Endothelial cell of umbilical vein (primary cell): ENCODE data around the gene TAGLN. TPM values are rescaled to one million over a fixed set of nuclear protein-coding genes. Genes with fewer than 3 reads are reported as not detected.
A peak's percentile ranks its signal among the peaks of the same experiment; 100 is the strongest.

Experiments
- Bru-seq: library from RNA; stranded (reverse); fragments of 400-500 nt; gene quantifications from one replicate; lab custom pipeline; 2021; lab: Mats Ljungman, UMichigan
- BruChase-seq, 2 experiments: library from RNA; stranded (reverse); fragments of 400-500 nt; gene quantifications; one replicate each; lab custom pipeline; 2021; lab: Mats Ljungman, UMichigan
- BruUV-seq: library from RNA; stranded (reverse); fragments of 400-500 nt; replicated peaks from 2 replicates; lab custom pipeline; 2021; lab: Mats Ljungman, UMichigan
- CTCF ChIA-PET: fragments of 300-600, 350-600 bp; sonication (Branson Sonifier 250); formaldehyde crosslinking; loops from one replicate; lab custom pipeline; 2021; ENCODE audit warnings: antibody characterized with exemption, inconsistent platforms; lab: Charles Lee
- POLR2A ChIA-PET: fragments of 300-600, 350-600 bp; sonication (Branson Sonifier 250); formaldehyde crosslinking; loops from one replicate; lab custom pipeline; 2021; ENCODE audit warnings: antibody characterized with exemption, inconsistent platforms; lab: Charles Lee
- DNase-seq: peaks from one replicate; pipeline ENCODE4 v3.0.0-alpha.2; 2011; ENCODE audit warnings: low read depth, low spot score
- FAIRE-seq: peaks from 2 replicates; lab custom pipeline; 2011; peaks lifted over from hg19 to GRCh38; lab: Jason Lieb, UNC
- H2AFZ ChIP-seq: 2 replicates; pipeline ENCODE4 v1.6.0; 2012; ENCODE audit warnings: low read depth, low read length, control low read depth, inconsistent platforms
- H3K27ac ChIP-seq: 2 replicates; pipeline ENCODE4 v1.5.1; 2011; ENCODE audit warnings: low read depth, mild to moderate bottlenecking, control low read depth, low read length, moderate library complexity; ENCODE audit not compliant: insufficient read depth
- H3K27me3 ChIP-seq, 2 experiments: 2 replicates each; pipeline versions ENCODE4 v1.6.0 to v1.6.1; 2011; ENCODE audit warnings: low read length in 2 of 2, mixed read lengths in 1 of 2; ENCODE audit not compliant: control insufficient read depth in 2 of 2, insufficient read depth in 2 of 2
- H3K36me3 ChIP-seq, 2 experiments: 2 replicates in 1 of 2; 3 replicates in 1 of 2; pipeline ENCODE4 v1.5.1; 2011; ENCODE audit warnings: low read length in 2 of 2, mild to moderate bottlenecking in 1 of 2, moderate library complexity in 1 of 2; ENCODE audit not compliant: control insufficient read depth in 2 of 2, insufficient read depth in 2 of 2; ENCODE audit errors: extremely low read depth in 1 of 2
- H3K4me1 ChIP-seq: 3 replicates; pipeline ENCODE4 v1.5.1; 2011; ENCODE audit warnings: mild to moderate bottlenecking, low read length; ENCODE audit not compliant: control insufficient read depth, insufficient read depth; ENCODE audit errors: extremely low read depth
- H3K4me2 ChIP-seq: 2 replicates; pipeline ENCODE4 v1.6.1; 2011; ENCODE audit warnings: low read length, control low read depth, mixed read lengths; ENCODE audit not compliant: insufficient read depth
- H3K4me3 ChIP-seq, 3 experiments: fragments of 200-600 bp in 1 of 3; sonication (generic), shearing (Covaris generic) in 1 of 3; replicated peaks in 1 of 3; 2 replicates each; pipeline ENCODE4 v1.5.1; 2011 to 2016; ENCODE audit warnings: control low read depth in 3 of 3, low read length in 3 of 3, mild to moderate bottlenecking in 2 of 3, inconsistent platforms in 1 of 3, low read depth in 1 of 3, moderate library complexity in 1 of 3; ENCODE audit not compliant: insufficient read depth in 1 of 3
- H3K79me2 ChIP-seq: 2 replicates; pipeline ENCODE4 v1.6.0; 2012; ENCODE audit warnings: low read length, inconsistent platforms; ENCODE audit not compliant: control insufficient read depth, insufficient read depth
- H3K9ac ChIP-seq: replicated peaks from 2 replicates; pipeline ENCODE3; 2011; ENCODE audit warnings: low read length, control low read depth; ENCODE audit not compliant: insufficient read depth; ENCODE audit errors: extremely low read depth
- H3K9me1 ChIP-seq: replicated peaks from 3 replicates; pipeline ENCODE4 v1.6.0; 2011; ENCODE audit warnings: mild to moderate bottlenecking, low read length; ENCODE audit not compliant: control insufficient read depth, insufficient read depth; ENCODE audit errors: extremely low read depth
- H3K9me3 ChIP-seq: replicated peaks from 2 replicates; pipeline ENCODE4 v1.5.1; 2012; ENCODE audit warnings: low read length, inconsistent platforms; ENCODE audit not compliant: control insufficient read depth, insufficient read depth
- H4K20me1 ChIP-seq: replicated peaks from 2 replicates; pipeline ENCODE3; 2011; ENCODE audit warnings: mild to moderate bottlenecking, low read length; ENCODE audit not compliant: control insufficient read depth, insufficient read depth; ENCODE audit errors: extremely low read depth
- POLR2A ChIP-seq: IDR thresholded peaks from 2 replicates; pipeline ENCODE4 v1.6.1; 2012; ENCODE audit warnings: low read depth, mild to moderate bottlenecking, control low read depth, low read length
- POLR2AphosphoS5 ChIP-seq: IDR thresholded peaks from 2 replicates; pipeline ENCODE4 v1.6.1; 2012; ENCODE audit warnings: low read depth, mild to moderate bottlenecking, control low read depth, low read length, moderate library complexity; ENCODE audit not compliant: insufficient read depth
- dilution Hi-C: fragments of 300-500 bp; cut with MboI; formaldehyde crosslinking; loops from one replicate; pipeline ENCODE4 v1.15.0; 2019; ENCODE audit warnings: low sequenced_read_pairs; ENCODE audit not compliant: extremely low pct_ligation_motif_present
- intact Hi-C: fragments of 100-400 bp; cut with micrococcal nuclease; formaldehyde crosslinking; loops from one replicate; pipeline ENCODE4 v1.10.0; 2022
- long read RNA-seq: library from polyadenylated mRNA; stranded (forward); transcript quantifications from one replicate; pipeline ENCODE4 v2.0.0, GENCODE V29; 2021
- polyA minus RNA-seq, 3 experiments: library from RNA; depleted of rRNA, polyadenylated mRNA; stranded (reverse); fragments of >200 nt; gene quantifications; 1 replicate in 1 of 3; 2 replicates in 2 of 3; pipeline ENCODE4 v1.2.3, GENCODE V29; 2011
- polyA plus RNA-seq, 4 experiments: library from polyadenylated mRNA; depleted of rRNA in 3 of 4; stranded (reverse) in 3 of 4; unstranded in 1 of 4; fragments of >200 nt; gene quantifications; 2 replicates each; pipeline versions ENCODE4 v1.2.1 to v1.2.3, GENCODE V29; 2011 to 2012; ENCODE audit warnings: missing spikeins in 1 of 4
- total RNA-seq: library from RNA; stranded (reverse); gene quantifications from 2 replicates; pipeline ENCODE4 v1.2.3, GENCODE V29; 2021
- TF ChIP-seq, protein P1 (sequence below), 2 donors: IDR thresholded peaks; 1 replicate in 1 of 2; 2 replicates in 1 of 2; pipeline ENCODE4 v1.5.1; 2011; ENCODE audit warnings: low read length in 2 of 2, mild to moderate bottlenecking in 2 of 2, moderate library complexity in 2 of 2, control low read depth in 1 of 2, inconsistent platforms in 1 of 2, low read depth in 1 of 2; ENCODE audit not compliant: insufficient read depth in 1 of 2; ENCODE audit errors: extremely low read depth in 1 of 2

Gene TAGLN
- total RNA-seq (17.9 and 20.8 TPM in 2 replicates), polyA plus RNA-seq (113 and 159 TPM in 2 replicates), polyA minus RNA-seq (59.3 and 82.9 TPM in 2 replicates), Bru-seq, nascent RNA (percentile 29 among the genes with signal in this experiment), BruChase-seq, experiment 1, labeled RNA remaining after a 6-hour chase (percentile 68 among the genes with signal in this experiment), BruChase-seq, experiment 2, labeled RNA remaining after a 2-hour chase (percentile 45 among the genes with signal in this experiment)
- polyA plus RNA-seq (2011; cell fraction: cytosol; rRNA removed) = 165 and 174 TPM in 2 replicates
- polyA plus RNA-seq (2011; cell fraction: nucleus; rRNA removed) = 80.4 and 84.5 TPM in 2 replicates
- 49.4 and 88.3 TPM in 2 replicates for polyA plus RNA-seq (2012)
- polyA minus RNA-seq (2011; cell fraction: cytosol; rRNA and poly(A)+ RNA removed) = 3.1 TPM
- 11.1 and 15.0 TPM in 2 replicates for polyA minus RNA-seq (2011; cell fraction: nucleus; rRNA and poly(A)+ RNA removed)
- long read RNA-seq, transcript TAGLN-202 (5 exons, 928 nt) = major isoform, 37 of 43 reads
- long read RNA-seq, partial matches to known transcripts = 1 of 43 reads
- long read RNA-seq, other reads (novel, unspliced or antisense) = 1 of 43 reads

- H3K79me2 ChIP-seq = no peaks in the 10 kb centered on the region
- H3K27ac ChIP-seq = no peak within 1 kb of the TSS
- no peak within 1 kb of the TSS for H3K9ac ChIP-seq
- dilution Hi-C loops (no loop called here), intact Hi-C loops (loop anchor here (2.0 kb wide), 1 partner anchor 20 kb away; the partner anchor contains the start of gene SIDT2)
- peak; percentile 81 for FAIRE-seq
- ChIA-PET POLR2A (interaction anchor here (0.6 kb wide), 1 partner anchor 13 kb away, joined by 3 read pairs; no protein-coding TSS in a partner anchor), CTCF (interaction anchor here (1.1 to 1.3 kb wide), 3 partner anchors 16 to 27 kb away, joined by 3 to 4 read pairs (median 3); no protein-coding TSS in a partner anchor)
- H2AFZ ChIP-seq = peak within 1 kb of the TSS; percentile 75
- H3K4me2 ChIP-seq = peak within 1 kb of the TSS; percentile 38
- H3K9me3 ChIP-seq = no peaks in the 10 kb centered on the region
- no peaks in the 10 kb centered on the region for H3K9me1 ChIP-seq
- BruUV-seq = TSS peak; percentile 83
- TF ChIP-seq POLR2A (peak; percentile 15), POLR2AphosphoS5 (peak; percentile 62)
- TF ChIP-seq, protein P1, sequence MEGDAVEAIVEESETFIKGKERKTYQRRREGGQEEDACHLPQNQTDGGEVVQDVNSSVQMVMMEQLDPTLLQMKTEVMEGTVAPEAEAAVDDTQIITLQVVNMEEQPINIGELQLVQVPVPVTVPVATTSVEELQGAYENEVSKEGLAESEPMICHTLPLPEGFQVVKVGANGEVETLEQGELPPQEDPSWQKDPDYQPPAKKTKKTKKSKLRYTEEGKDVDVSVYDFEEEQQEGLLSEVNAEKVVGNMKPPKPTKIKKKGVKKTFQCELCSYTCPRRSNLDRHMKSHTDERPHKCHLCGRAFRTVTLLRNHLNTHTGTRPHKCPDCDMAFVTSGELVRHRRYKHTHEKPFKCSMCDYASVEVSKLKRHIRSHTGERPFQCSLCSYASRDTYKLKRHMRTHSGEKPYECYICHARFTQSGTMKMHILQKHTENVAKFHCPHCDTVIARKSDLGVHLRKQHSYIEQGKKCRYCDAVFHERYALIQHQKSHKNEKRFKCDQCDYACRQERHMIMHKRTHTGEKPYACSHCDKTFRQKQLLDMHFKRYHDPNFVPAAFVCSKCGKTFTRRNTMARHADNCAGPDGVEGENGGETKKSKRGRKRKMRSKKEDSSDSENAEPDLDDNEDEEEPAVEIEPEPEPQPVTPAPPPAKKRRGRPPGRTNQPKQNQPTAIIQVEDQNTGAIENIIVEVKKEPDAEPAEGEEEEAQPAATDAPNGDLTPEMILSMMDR (IDR thresholded peaks at IDR 0.05; ENCODE audit: extremely low read depth in 1 of 2, insufficient read depth in 1 of 2, low read depth in 1 of 2, low read length in 2 of 2) = no peak
- H3K4me1 ChIP-seq = peaks cover 9% of the 10 kb centered on the region
- peaks cover 0 to 3% of the 10 kb centered on the region in 2 experiments for H3K36me3 ChIP-seq
- no peaks in the 10 kb centered on the region for H4K20me1 ChIP-seq
- H3K27me3 ChIP-seq = no peaks in the 10 kb centered on the region
- peak; percentile 37 for DNase-seq
- peak within 1 kb of the TSS in 2 of 3 experiments; percentile 12 to 17 for H3K4me3 ChIP-seq
These were observed at the start of gene TAGLN for GRCh38 chr11:117199053-117199915. Gene TAGLN (plus strand): TSS chr11:117199370. CDS start chr11:117203014, 3,644 bp downstream.
